22Rv1 (cell line): ENCODE results near the gene HOXA3.

ENCODE experiments used
- ZFX ChIP-seq: fragments of 450-650 bp; IDR thresholded peaks from 2 replicates; pipeline ENCODE4 v1.6.1; 2017; ENCODE audit warnings: antibody characterized with exemption, borderline replicate concordance
- TF ChIP-seq, protein P1 (sequence below): fragments of 450-650 bp; IDR thresholded peaks from 2 replicates; pipeline ENCODE4 v1.5.1; 2017; ENCODE audit warnings: mild to moderate bottlenecking

GRCh38 chr7:27176962-27177794 is 24.8 kb upstream of the HOXA3 start:
- TF ChIP-seq, protein P1, sequence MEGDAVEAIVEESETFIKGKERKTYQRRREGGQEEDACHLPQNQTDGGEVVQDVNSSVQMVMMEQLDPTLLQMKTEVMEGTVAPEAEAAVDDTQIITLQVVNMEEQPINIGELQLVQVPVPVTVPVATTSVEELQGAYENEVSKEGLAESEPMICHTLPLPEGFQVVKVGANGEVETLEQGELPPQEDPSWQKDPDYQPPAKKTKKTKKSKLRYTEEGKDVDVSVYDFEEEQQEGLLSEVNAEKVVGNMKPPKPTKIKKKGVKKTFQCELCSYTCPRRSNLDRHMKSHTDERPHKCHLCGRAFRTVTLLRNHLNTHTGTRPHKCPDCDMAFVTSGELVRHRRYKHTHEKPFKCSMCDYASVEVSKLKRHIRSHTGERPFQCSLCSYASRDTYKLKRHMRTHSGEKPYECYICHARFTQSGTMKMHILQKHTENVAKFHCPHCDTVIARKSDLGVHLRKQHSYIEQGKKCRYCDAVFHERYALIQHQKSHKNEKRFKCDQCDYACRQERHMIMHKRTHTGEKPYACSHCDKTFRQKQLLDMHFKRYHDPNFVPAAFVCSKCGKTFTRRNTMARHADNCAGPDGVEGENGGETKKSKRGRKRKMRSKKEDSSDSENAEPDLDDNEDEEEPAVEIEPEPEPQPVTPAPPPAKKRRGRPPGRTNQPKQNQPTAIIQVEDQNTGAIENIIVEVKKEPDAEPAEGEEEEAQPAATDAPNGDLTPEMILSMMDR = no peak
- TF ChIP-seq ZFX = no peak
